CD4-positive, alpha-beta T cell treated with Interleukin-2 at 100 ng/mL for 4 hours (primary cell): ENCODE results near the gene GNB5.
"Not testable (repeated sequence)": the region's sequence is repeated elsewhere in the genome, so short reads cannot be mapped to it uniquely, and the experiment has no call there.

Source experiments
- DNase-seq: peaks from one replicate; pipeline ENCODE4 v3.0.0-alpha.2; 2020; ENCODE audit warnings: low spot score

Gene GNB5

GRCh38 chr15:52093539-52094510 lies 97.4 kb downstream of the GNB5 start:
- DNase-seq: no peak

- DNase-seq: no peak
Observed at GRCh38 chr15:52093167-52093538, 98.0 kb downstream of the GNB5 start.

- no peak for DNase-seq
Observed at GRCh38 chr15:52090193-52090592, 101.0 kb downstream of the GNB5 start.

GRCh38 chr15:52086011-52086786 lies 105.0 kb downstream of the GNB5 start:
- no peak for DNase-seq

- DNase-seq: no peak
Observed at GRCh38 chr15:52085299-52085698, 105.9 kb downstream of the GNB5 start.

- DNase-seq: no peak
Observed at GRCh38 chr15:52083603-52084002, 107.6 kb downstream of the GNB5 start.

- not testable (repeated sequence) for DNase-seq
Observed at GRCh38 chr15:52083037-52083359, 108.2 kb downstream of the GNB5 start.

- DNase-seq: no peak
Observed at GRCh38 chr15:52082197-52083036, 108.8 kb downstream of the GNB5 start.

GRCh38 chr15:52080706-52081392 lies 110.3 kb downstream of the GNB5 start:
- DNase-seq: no peak

GRCh38 chr15:52080031-52080430 lies 111.2 kb downstream of the GNB5 start:
- DNase-seq: no peak

GRCh38 chr15:52078876-52079700 lies 112.1 kb downstream of the GNB5 start:
- DNase-seq: peak; percentile 81

GRCh38 chr15:52078197-52078875 lies 112.9 kb downstream of the GNB5 start:
- DNase-seq: no peak

- no peak for DNase-seq
Observed at GRCh38 chr15:52076889-52077781, 114.1 kb downstream of the GNB5 start.

GRCh38 chr15:52071570-52071969 lies 119.6 kb downstream of the GNB5 start:
- no peak for DNase-seq

- DNase-seq: no peak
Observed at GRCh38 chr15:52069559-52069958, 121.6 kb downstream of the GNB5 start.

- DNase-seq: no peak
Observed at GRCh38 chr15:52068004-52068615, 123.1 kb downstream of the GNB5 start.

- no peak for DNase-seq
Observed at GRCh38 chr15:52067545-52067926, 123.7 kb downstream of the GNB5 start.

GRCh38 chr15:52066842-52067544 lies 124.2 kb downstream of the GNB5 start:
- no peak for DNase-seq
